ENCODE results near the gene DELE1. TPM values are rescaled to one million over a fixed set of nuclear protein-coding genes. Genes with fewer than 3 reads are reported as not detected.

The DELE1 gene
- total RNA-seq, 1 donor from 2014 or later: 72.4 TPM

- DNase-seq (ENCODE audit: low spot score): no peak
These were observed 34.4 kb downstream of the DELE1 start, which contains the start of gene PCDH12 for GRCh38 chr5:141958113-141958512. PCDH12 (minus strand) TSS chr5:141958202; CDS start chr5:141957851, 351 bp downstream.

GRCh38 chr5:141958546-141959172 lies 35.0 kb downstream of the DELE1 start:
- no peak for DNase-seq (ENCODE audit: low spot score)

DNA sequence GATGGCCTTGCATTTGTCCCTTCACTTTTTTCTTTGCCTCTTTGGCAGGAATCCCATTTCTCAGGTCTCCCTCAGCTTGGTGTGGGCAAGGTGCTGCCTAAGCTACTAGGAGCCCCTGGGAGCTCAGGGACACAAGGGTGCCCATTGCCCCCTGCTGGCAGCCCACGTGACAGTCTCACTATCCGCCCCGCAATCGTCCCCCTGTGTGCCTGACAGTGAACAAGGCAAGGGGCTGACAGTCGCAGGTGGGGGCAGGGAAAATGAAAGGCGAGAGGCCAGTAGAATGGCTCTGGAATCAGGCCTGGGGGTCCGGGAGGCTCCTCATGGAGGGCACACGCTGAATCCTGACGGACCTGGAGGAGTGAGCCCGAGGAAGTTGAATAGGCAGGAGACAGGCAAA lies 36.3 kb downstream of the DELE1 start:
- DNase-seq (ENCODE audit: low spot score): no peak

- DNase-seq (ENCODE audit: low spot score): peak; percentile 93
These were observed 37.0 kb downstream of the DELE1 start for GRCh38 chr5:141960449-141961323.

GRCh38 chr5:141961466-141961865 lies 37.8 kb downstream of the DELE1 start:
- DNase-seq (ENCODE audit: low spot score): no peak

DNA sequence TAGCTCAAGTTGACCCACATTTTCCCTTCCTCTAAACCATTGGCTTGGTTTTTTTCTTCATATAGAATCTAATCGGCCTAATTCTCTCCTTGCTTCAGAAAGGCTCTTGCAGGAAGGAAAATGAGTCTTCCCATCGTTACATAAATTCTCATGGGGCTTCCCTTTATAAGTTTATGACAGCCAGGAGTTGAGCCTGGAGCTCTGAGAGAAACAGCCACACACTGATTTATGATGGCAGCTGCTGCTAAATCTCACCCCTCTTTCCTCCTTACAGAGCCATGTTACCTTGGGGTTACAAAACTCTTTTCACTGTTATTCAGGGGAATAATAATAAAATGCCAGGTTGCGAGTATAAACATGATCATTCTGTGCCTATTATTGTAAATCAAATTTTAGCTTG lies 40.0 kb downstream of the DELE1 start:
- DNase-seq (ENCODE audit: low spot score): no peak

DNA sequence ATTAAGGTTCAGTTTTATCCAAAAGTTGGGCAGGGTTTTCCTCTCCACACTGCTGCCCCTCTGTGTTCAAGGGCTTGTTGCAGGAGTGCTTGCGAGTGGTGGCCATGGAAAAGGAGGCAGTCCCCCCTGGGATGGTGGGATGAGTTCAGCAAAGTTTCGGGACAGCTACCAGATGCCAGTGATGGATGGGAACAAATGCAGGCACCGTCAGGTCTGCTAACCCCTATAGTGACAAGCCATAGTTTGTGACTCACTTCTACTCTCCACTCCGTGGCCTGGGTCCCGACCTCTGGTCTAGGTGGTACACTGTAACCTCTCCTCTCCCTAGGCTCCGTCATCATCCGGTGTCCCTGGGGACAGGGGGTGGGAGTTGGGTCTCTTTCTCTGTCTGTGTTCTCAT lies 41.4 kb downstream of the DELE1 start:
- no peak for DNase-seq (ENCODE audit: low spot score)

DNA sequence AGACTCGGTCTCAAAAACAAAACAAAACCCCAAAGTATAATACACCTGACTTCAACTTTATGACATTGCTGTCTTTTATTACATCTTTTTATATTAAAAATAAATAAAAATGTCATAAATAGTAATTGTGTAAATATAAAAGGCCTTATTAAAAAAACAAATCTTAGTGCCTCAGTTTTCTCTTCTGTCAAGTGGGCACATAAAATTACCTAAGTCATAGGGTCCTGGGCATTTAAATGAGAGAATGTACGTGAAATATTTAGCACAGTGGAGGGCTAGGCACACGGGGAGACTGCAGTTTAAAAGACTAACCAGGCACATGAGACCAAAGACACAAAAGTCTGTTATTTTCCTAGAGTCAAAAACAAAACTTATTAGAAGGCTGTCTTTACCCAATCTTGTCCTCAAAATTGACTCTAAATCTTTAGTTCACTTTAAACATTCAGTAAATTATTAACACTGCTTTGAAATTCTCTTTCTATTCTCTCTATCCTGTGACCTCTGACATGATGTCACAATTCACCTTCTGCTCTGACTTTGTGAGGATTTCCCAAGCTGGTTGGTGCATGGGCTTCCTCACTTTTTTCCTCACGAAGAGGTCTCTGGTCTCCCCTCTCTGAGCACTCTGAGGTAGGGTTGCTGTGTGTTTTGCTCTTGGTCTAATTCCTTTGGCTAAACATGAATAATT lies 42.7 kb downstream of the DELE1 start:
- no peak for DNase-seq (ENCODE audit: low spot score)

DNA sequence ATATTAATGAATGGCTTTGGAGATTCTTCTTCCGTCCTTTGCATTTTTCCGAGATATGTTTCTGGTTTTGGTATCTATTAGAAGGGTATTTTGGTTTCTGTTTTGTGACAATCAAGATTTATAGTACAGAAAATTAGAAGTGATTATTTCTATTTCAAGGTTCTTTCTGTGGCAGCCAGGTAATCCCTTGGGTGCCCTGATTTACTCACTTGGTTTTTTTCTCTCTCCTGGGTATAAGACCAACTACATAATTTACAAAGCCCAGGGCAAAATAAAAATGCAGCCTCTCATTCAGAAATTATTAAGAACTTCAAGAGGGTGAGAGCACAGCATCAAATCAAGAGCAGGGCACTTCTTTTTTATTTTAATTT lies 43.3 kb downstream of the DELE1 start:
- no peak for DNase-seq (ENCODE audit: low spot score)

- DNase-seq (ENCODE audit: low spot score): peak; percentile 94
These were observed 45.4 kb downstream of the DELE1 start, which contains the start of gene RNF14 for GRCh38 chr5:141968914-141969608. RNF14 (plus strand) TSS chr5:141969105; CDS start chr5:141973589, 4,484 bp downstream.

GRCh38 chr5:141969783-141970771 lies 46.4 kb downstream of the DELE1 start:
- no peak for DNase-seq (ENCODE audit: low spot score)

- DNase-seq (ENCODE audit: low spot score): no peak
These were observed 50.4 kb downstream of the DELE1 start for GRCh38 chr5:141973871-141974595.

- no peak for DNase-seq (ENCODE audit: low spot score)
These were observed 52.5 kb downstream of the DELE1 start for GRCh38 chr5:141976176-141976575.

GRCh38 chr5:141978389-141978788 lies 54.7 kb downstream of the DELE1 start:
- DNase-seq (ENCODE audit: low spot score): no peak

- DNase-seq (ENCODE audit: low spot score): no peak
These were observed 59.0 kb downstream of the DELE1 start for GRCh38 chr5:141982626-141983025.

DNA sequence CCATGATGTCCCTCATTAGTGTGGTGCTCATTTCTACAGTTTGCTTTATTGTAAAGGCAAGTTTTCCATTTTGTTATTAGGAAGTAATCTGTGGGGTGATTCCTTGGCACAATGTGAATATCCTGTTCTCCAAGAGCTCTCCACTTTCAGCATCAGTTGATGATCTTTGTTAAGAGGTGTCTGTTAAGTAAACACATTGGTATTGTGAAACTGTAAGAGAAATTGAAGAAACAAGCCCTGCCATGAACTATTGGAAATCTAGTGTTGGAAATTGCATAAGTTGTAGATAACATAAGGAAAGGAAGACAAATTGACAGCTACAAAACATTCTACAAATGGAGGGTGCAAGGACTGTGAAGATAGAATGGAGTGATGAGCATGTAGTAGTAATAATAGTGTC lies 62.4 kb downstream of the DELE1 start:
- no peak for DNase-seq (ENCODE audit: low spot score)

DNA sequence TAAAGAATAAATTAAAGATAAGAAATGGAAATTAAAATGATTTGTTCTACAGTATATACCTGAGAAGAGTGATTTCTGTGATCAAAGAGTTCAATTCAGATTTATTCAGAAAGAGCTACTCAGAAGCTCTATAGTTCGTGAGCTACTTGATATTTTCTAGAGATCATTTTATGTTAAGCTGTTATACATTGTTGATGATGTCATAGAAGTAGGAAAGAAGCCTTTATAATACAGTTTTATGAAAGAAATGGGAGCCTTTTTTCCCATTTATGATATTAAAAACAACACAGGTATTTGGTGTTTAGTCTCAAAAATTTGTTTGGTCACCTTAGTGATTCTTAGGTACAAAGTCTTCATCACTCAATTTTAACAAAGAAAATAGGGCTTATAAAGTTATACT lies 66.0 kb downstream of the DELE1 start:
- DNase-seq (ENCODE audit: low spot score): no peak

All from mucosa of gallbladder (tissue), 1 donor.